OCI-LY1 (cell line): ENCODE data around the gene ANKRD6.

Experiments
- H2AFZ ChIP-seq: fragments of 200-600 bp; sonication (generic), shearing (Covaris generic); 2 replicates; pipeline ENCODE4 v1.6.0; 2014; ENCODE audit warnings: antibody characterized with exemption, mild to moderate bottlenecking, low read length
- H3F3A ChIP-seq: fragments of 200-600 bp; sonication (generic), shearing (Covaris generic); 2 replicates; pipeline ENCODE4 v1.6.0; 2014; ENCODE audit warnings: mild to moderate bottlenecking, antibody characterized with exemption, low read length, moderate library complexity; ENCODE audit not compliant: insufficient read depth
- H3K27ac ChIP-seq: fragments of 200-600 bp; sonication (generic); 2 replicates; pipeline ENCODE4 v1.5.1; 2014; ENCODE audit warnings: low read length, mixed run types, mild to moderate bottlenecking, low read depth; ENCODE audit not compliant: poor library complexity, severe bottlenecking
- H3K27me3 ChIP-seq: fragments of 200-600 bp; sonication (generic); 2 replicates; pipeline ENCODE4 v1.6.0; 2014; ENCODE audit warnings: antibody characterized with exemption, mild to moderate bottlenecking, low read length, moderate library complexity; ENCODE audit not compliant: insufficient read depth
- H3K36me3 ChIP-seq: fragments of 200-600 bp; sonication (generic); 2 replicates; pipeline ENCODE4 v1.6.1; 2014; ENCODE audit warnings: mild to moderate bottlenecking, antibody characterized with exemption, low read length, moderate library complexity, mixed read lengths; ENCODE audit not compliant: insufficient read depth
- H3K4me1 ChIP-seq: fragments of 200-600 bp; sonication (generic); 2 replicates; pipeline ENCODE4 v1.5.1; 2014; ENCODE audit warnings: mild to moderate bottlenecking, low read length, moderate library complexity; ENCODE audit not compliant: insufficient read depth, severe bottlenecking
- H3K4me2 ChIP-seq: fragments of 200-600 bp; sonication (generic), shearing (Covaris generic); 2 replicates; pipeline ENCODE4 v1.6.1; 2014; ENCODE audit warnings: low read length
- H3K4me3 ChIP-seq: fragments of 200-600 bp; sonication (generic); 2 replicates; pipeline ENCODE4 v1.5.1; 2014; ENCODE audit warnings: low read length, low read depth, mild to moderate bottlenecking, mixed read lengths; ENCODE audit not compliant: poor library complexity, severe bottlenecking
- H3K79me2 ChIP-seq: fragments of 200-600 bp; shearing (Covaris generic); 2 replicates; pipeline ENCODE4 v1.6.1; 2016; ENCODE audit warnings: mixed run types, low read length, mixed read lengths; ENCODE audit not compliant: insufficient read depth
- H3K9ac ChIP-seq: fragments of 200-600 bp; sonication (generic), shearing (Covaris generic); 2 replicates; pipeline ENCODE4 v1.6.1; 2014; ENCODE audit warnings: mild to moderate bottlenecking, low read length, mixed read lengths
- H3K9me2 ChIP-seq: fragments of 200-600 bp; sonication (generic), shearing (Covaris generic); 2 replicates; pipeline ENCODE4 v1.6.1; 2014; ENCODE audit warnings: low read depth, mild to moderate bottlenecking, low read length, mixed read lengths
- H3K9me3 ChIP-seq: fragments of 200-600 bp; shearing (Covaris generic); 2 replicates; pipeline ENCODE4 v1.6.1; 2014; ENCODE audit warnings: low read length, mixed read lengths
- H4K20me1 ChIP-seq: fragments of 200-600 bp; sonication (generic), shearing (Covaris generic); 2 replicates; pipeline ENCODE4 v1.6.0; 2016; ENCODE audit warnings: mild to moderate bottlenecking, low read length; ENCODE audit not compliant: insufficient read depth
- CTCF ChIP-seq: fragments of 200-600 bp; sonication (generic), shearing (Covaris generic); IDR thresholded peaks from 2 replicates; pipeline ENCODE4 v1.5.1; 2017; ENCODE audit warnings: mild to moderate bottlenecking, antibody characterized with exemption, low read length, moderate library complexity, mixed read lengths
- EZH2 ChIP-seq: fragments of 200-600 bp; sonication (generic), shearing (Covaris generic); IDR thresholded peaks from 2 replicates; pipeline ENCODE4 v1.8.0; 2017; ENCODE audit warnings: borderline replicate concordance, mixed run types, mild to moderate bottlenecking, antibody characterized with exemption, low read length, moderate library complexity, mixed read lengths

Gene ANKRD6

GRCh38 chr6:89410231-89410761, 22.7 kb upstream of the ANKRD6 start:
- Histone ChIP-seq H3K9ac (no peak overlapping the region), H3K9me2 (no peaks in the 10 kb centered on the region), H4K20me1 (no peaks in the 10 kb centered on the region), H3F3A (no peaks in the 10 kb centered on the region), H3K9me3 (no peaks in the 10 kb centered on the region), H3K4me1 (peaks cover 24% of the 10 kb centered on the region), H3K4me3 (peak overlapping the region; percentile 69), H3K27me3 (peaks cover 5% of the 10 kb centered on the region), H3K4me2 (peak overlapping the region; percentile 83), H2AFZ (no peak overlapping the region), H3K27ac (no peak overlapping the region), H3K79me2 (no peaks in the 10 kb centered on the region), H3K36me3 (no peaks in the 10 kb centered on the region)
- no peak for TF ChIP-seq CTCF

GRCh38 chr6:89410788-89411144, 22.2 kb upstream of the ANKRD6 start:
- Histone ChIP-seq H4K20me1 (no peaks in the 10 kb centered on the region), H3K9me3 (no peaks in the 10 kb centered on the region), H2AFZ (no peak overlapping the region), H3K9ac (no peak overlapping the region), H3F3A (no peaks in the 10 kb centered on the region), H3K9me2 (no peaks in the 10 kb centered on the region), H3K4me3 (peak overlapping the region; percentile 69), H3K4me1 (peaks cover 24% of the 10 kb centered on the region), H3K27ac (no peak overlapping the region), H3K36me3 (no peaks in the 10 kb centered on the region), H3K4me2 (peak overlapping the region; percentile 83), H3K79me2 (no peaks in the 10 kb centered on the region), H3K27me3 (peaks cover 5% of the 10 kb centered on the region)
- TF ChIP-seq EZH2 (no peak), CTCF (no peak)

- Histone ChIP-seq H3K4me3 (peak overlapping the region; percentile 69), H3K9me3 (no peaks in the 10 kb centered on the region), H3K27me3 (peaks cover 5% of the 10 kb centered on the region), H3K36me3 (no peaks in the 10 kb centered on the region), H3F3A (no peaks in the 10 kb centered on the region), H3K79me2 (no peaks in the 10 kb centered on the region), H2AFZ (no peak overlapping the region), H3K9me2 (no peaks in the 10 kb centered on the region), H3K4me2 (peak overlapping the region; percentile 83), H4K20me1 (no peaks in the 10 kb centered on the region), H3K27ac (no peak overlapping the region), H3K4me1 (peaks cover 24% of the 10 kb centered on the region), H3K9ac (peak overlapping the region; percentile 54)
- TF ChIP-seq CTCF, result no peak
- TF ChIP-seq EZH2, result no peak
Measured at GRCh38 chr6:89411145-89412070, 21.5 kb upstream of the ANKRD6 start.
